Heart right ventricle (tissue), 16 donors: Measurements from ENCODE around the gene OBI1. TPM values are rescaled to one million over a fixed set of nuclear protein-coding genes. Genes with fewer than 3 reads are reported as not detected.
A peak's percentile ranks its signal among the peaks of the same experiment; 100 is the strongest.

Experiments
- ATAC-seq, 8 donors: fragments of 200-7000 bp; cut with Tn5 transposase; one replicate each; pipeline ENCODE4 v1.9.1; 2020; ENCODE audit warnings: mild to moderate bottlenecking in 8 of 8, moderate library complexity in 8 of 8, moderate number of reproducible peaks in 1 of 8
- DNase-seq, 2 donors: peaks; one replicate each; pipeline ENCODE4 v3.0.0-alpha.2; 2020
- H3K27ac ChIP-seq, 10 donors: fragments of 200-600 bp; sonication (generic) in 2 of 10; one replicate each; pipeline versions ENCODE4 v1.5.0 to v1.8.0; 2020 to 2022; ENCODE audit warnings: mild to moderate bottlenecking in 3 of 10
- H3K27me3 ChIP-seq, 7 donors: fragments of 200-600 bp; one replicate each; pipeline ENCODE4 v1.8.0; 2021 to 2022; ENCODE audit warnings: mild to moderate bottlenecking in 2 of 7
- H3K36me3 ChIP-seq, 9 donors: fragments of 200-600 bp; sonication (generic) in 1 of 9; one replicate each; pipeline versions ENCODE4 v1.5.0 to v1.8.0; 2020 to 2022; ENCODE audit warnings: mild to moderate bottlenecking in 2 of 9
- H3K4me1 ChIP-seq, 9 donors: fragments of 200-600 bp; sonication (generic) in 1 of 9; one replicate each; pipeline versions ENCODE4 v1.5.0 to v1.8.0; 2020 to 2022; ENCODE audit warnings: mild to moderate bottlenecking in 4 of 9
- H3K4me3 ChIP-seq, 10 donors: fragments of 200-600 bp; sonication (generic) in 2 of 10; one replicate each; pipeline versions ENCODE4 v1.5.0 to v1.8.0; 2020 to 2022; ENCODE audit warnings: mild to moderate bottlenecking in 7 of 10, moderate library complexity in 2 of 10
- H3K9me3 ChIP-seq, 11 donors: fragments of 200-600 bp in 10 of 11; sonication (generic) in 2 of 11; one replicate each; pipeline versions ENCODE4 v1.5.0 to v1.8.0; 2013 to 2022; ENCODE audit warnings: mild to moderate bottlenecking in 2 of 11, control low read depth in 1 of 11, moderate library complexity in 1 of 11
- WGBS, 2 donors: extraction: QIAGEN DNeasy Blood & Tissue Kit; methylation state at CpG; one replicate each; pipeline ENCODE4 v1.1.7; 2013; ENCODE audit warnings: inconsistent platforms in 1 of 2; 5-methylcytosine and 5-hydroxymethylcytosine counted together
- intact Hi-C, 10 donors: fragments of 100-400 bp; cut with DNase I; formaldehyde crosslinking; loops; one replicate each; pipeline versions ENCODE4 v1.11.1 to v1.14.2; 2022
- long read RNA-seq, 3 donors: library from polyadenylated mRNA; unstranded; transcript quantifications; one replicate each; pipeline ENCODE4 v2.0.0, GENCODE V29; 2020 to 2021
- polyA plus RNA-seq, 2 donors: library from polyadenylated mRNA; stranded (reverse); fragments of 200-250 nt; gene quantifications; one replicate each; pipeline ENCODE4 v1.2.3, GENCODE V29; 2013
- total RNA-seq, 10 donors: library from RNA; stranded (reverse); fragmentation: NEBNext Ultra II Directional in 3 of 10; extraction: Animal tissue kit (Norgen Biotek cat#: 25700) in 3 of 10; gene quantifications; one replicate each; pipeline versions ENCODE4 v1.2.1 to v1.2.4, GENCODE V29; 2021 to 2023
- TF ChIP-seq, protein P1 (sequence below), 9 donors: fragments of 200-600 bp; sonication (generic) in 2 of 9; IDR thresholded peaks; one replicate each; pipeline versions ENCODE4 v1.5.0 to v1.8.0; 2021 to 2022; ENCODE audit warnings: antibody characterized with exemption in 9 of 9, mild to moderate bottlenecking in 5 of 9, moderate library complexity in 1 of 9
- donor health status: Arrhythmogenic right ventricular cardiomyopathy.
- donor health status: ischemic (EF 13 %, LVEDD 7.1; RV severe dilation, severe dysfunction).
- donor health status: healthy with polysubstance abuse.
- donor health status: DM: no; HTN: yes; CAD: no.
- donor health status: DM: no; HTN: no; CAD: no.
- donor health status: ischemic (EF 25% LVEDD 6.9; RV normal size, moderate dysfunction).
- donor health status: ischemic (EF 25% LVEDD 5.7; RV mildly dilated, moderate dysfunction).
- donor health status: healthy.
- donor health status: DM: yes; HTN: yes; CAD: no.
- donor health status: Ischemic cardiomyopathy.
- donor health status: ischemic (EF 35%, LVEDD 5.7; RV mildly dilated, moderate dysfunction).
- donor health status: nonischemic (EF 11% LVEDD 7.7; RV severe dilation, severe dysfunction).
- donor health status: DM: yes; HTN: yes; CAD: no.
- donor health status: PGD.
- donor health status: ischemic (EF 29% LVEDD 5.4; RV normal size, mild dysfunction).
- donor health status: nonischemic (EF 23%, LVEDD 6.1; RV moderate dilation, normal function).

Gene OBI1, protein sequence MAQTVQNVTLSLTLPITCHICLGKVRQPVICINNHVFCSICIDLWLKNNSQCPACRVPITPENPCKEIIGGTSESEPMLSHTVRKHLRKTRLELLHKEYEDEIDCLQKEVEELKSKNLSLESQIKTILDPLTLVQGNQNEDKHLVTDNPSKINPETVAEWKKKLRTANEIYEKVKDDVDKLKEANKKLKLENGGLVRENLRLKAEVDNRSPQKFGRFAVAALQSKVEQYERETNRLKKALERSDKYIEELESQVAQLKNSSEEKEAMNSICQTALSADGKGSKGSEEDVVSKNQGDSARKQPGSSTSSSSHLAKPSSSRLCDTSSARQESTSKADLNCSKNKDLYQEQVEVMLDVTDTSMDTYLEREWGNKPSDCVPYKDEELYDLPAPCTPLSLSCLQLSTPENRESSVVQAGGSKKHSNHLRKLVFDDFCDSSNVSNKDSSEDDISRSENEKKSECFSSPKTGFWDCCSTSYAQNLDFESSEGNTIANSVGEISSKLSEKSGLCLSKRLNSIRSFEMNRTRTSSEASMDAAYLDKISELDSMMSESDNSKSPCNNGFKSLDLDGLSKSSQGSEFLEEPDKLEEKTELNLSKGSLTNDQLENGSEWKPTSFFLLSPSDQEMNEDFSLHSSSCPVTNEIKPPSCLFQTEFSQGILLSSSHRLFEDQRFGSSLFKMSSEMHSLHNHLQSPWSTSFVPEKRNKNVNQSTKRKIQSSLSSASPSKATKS
- 10 to 100 TPM in 4 of 10 donors, 1 to 10 TPM in 6; 6.2 to 12.3 (median 9.6) TPM for total RNA-seq
- 1 to 10 TPM; 2.8 to 4.4 TPM for polyA plus RNA-seq
- long read RNA-seq, donor 1, transcript RNF219-201 (6 exons, 3,529 nt), result major isoform, 16 of 17 reads
- long read RNA-seq, donor 1, partial matches to known transcripts, result 0 of 17 reads
- long read RNA-seq, donor 1, other reads (novel, unspliced or antisense), result 1 of 17 reads
- long read RNA-seq, donor 2, transcript RNF219-201 (6 exons, 3,529 nt), result major isoform, 23 of 25 reads
- long read RNA-seq, donor 2, partial matches to known transcripts, result 0 of 25 reads
- long read RNA-seq, donor 2, other reads (novel, unspliced or antisense), result 2 of 25 reads
- long read RNA-seq, donor 3, transcript RNF219-201 (6 exons, 3,529 nt), result major isoform, 23 of 33 reads
- long read RNA-seq, donor 3, partial matches to known transcripts, result 2 of 33 reads
- long read RNA-seq, donor 3, other reads (novel, unspliced or antisense), result 8 of 33 reads

DNA sequence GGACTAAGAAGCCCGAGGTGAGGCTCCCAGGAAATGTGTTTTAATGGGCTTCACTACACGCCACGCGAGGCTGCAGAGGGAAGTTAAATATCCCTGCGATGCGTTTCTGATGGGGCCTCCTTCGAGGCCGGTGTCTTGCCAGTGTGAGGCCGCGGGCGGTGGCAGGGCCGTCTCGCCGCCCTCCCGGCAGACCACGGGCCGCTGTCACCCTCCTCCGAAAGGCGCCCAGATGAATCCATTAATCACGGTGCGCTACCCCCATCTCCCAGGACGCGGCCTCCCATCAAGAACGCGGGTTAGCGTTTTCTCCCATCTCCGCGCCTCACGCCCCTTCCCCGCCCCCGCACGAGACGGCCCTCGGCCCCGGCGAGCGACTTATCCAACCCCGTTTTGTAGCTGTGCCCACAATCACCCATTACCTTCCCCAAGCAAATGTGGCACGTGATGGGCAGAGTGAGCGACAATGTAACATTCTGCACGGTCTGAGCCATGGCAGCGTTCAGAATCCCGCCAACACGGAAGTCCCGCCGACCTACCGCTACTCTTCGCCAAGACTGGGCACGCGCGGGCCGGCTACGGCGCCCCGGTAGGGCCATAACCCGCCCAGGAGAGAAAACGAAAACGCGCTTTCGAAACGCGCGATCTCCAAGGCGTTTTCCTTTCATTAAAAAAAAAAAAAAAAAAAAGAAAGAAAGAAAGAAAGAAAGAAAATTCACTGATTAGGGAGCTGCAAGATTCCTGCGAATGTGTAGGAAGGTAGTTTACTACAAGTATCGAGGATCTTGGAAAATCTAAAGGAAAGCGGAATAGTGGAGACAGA lies at the start of gene OBI1:
Gene OBI1 (minus strand): TSS at position 526 of the 820 bp plus-strand sequence. CDS start 35 bp downstream, at position 491.
- ATAC-seq (peak; percentile 95 to 99 (median 98)), DNase-seq (peak; percentile 92 to 93)
- no peaks in the 10 kb centered on the region for H3K36me3 ChIP-seq
- peak within 1 kb of the TSS; percentile 23 to 87 (median 83) for H3K27ac ChIP-seq
- H3K4me3 ChIP-seq, result peak within 1 kb of the TSS; percentile 59 to 97 (median 90)
- intact Hi-C loops, result loop anchor here in 2 of 10 donors (5.0 to 10.0 kb wide), 2 partner anchors 52 to 54 kb away; partner anchors contain the start of gene POU4F1 (in 1 of the 2)
- TF ChIP-seq, protein P1, sequence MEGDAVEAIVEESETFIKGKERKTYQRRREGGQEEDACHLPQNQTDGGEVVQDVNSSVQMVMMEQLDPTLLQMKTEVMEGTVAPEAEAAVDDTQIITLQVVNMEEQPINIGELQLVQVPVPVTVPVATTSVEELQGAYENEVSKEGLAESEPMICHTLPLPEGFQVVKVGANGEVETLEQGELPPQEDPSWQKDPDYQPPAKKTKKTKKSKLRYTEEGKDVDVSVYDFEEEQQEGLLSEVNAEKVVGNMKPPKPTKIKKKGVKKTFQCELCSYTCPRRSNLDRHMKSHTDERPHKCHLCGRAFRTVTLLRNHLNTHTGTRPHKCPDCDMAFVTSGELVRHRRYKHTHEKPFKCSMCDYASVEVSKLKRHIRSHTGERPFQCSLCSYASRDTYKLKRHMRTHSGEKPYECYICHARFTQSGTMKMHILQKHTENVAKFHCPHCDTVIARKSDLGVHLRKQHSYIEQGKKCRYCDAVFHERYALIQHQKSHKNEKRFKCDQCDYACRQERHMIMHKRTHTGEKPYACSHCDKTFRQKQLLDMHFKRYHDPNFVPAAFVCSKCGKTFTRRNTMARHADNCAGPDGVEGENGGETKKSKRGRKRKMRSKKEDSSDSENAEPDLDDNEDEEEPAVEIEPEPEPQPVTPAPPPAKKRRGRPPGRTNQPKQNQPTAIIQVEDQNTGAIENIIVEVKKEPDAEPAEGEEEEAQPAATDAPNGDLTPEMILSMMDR (IDR thresholded peaks at IDR 0.05), result no peak
- H3K9me3 ChIP-seq, result no peaks in the 10 kb centered on the region
- peaks cover 0 to 5% (median 0%) of the 10 kb centered on the region in 7 donors for H3K27me3 ChIP-seq
- WGBS, 2 donors, result 1% methylated on average over 67 of the region's 67 CpGs
- H3K4me1 ChIP-seq, result peaks cover 0 to 40% (median 33%) of the 10 kb centered on the region in 9 donors

DNA sequence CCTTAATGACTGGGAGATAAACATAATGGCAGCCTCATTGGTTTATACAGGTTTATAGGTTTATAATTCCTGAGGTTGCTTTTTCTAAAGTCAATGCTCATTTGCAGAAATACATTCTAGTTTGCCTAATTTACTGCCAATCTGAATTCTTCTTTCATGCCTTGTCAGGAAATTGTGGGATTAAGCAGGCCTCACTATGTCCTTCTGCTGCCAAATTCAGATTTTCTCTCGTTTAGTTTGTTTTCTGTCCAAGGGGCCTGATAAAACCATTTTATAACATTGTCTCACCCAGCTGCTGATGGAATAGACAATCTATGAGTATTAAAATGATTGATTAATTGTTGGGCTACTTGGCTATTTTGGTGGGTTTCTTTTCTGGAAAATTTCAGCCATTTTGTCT lies 42.4 kb upstream of the OBI1 start:
- ATAC-seq (no peak), DNase-seq (no peak)
- Histone ChIP-seq H3K4me3 (no peak overlapping the region), H3K9me3 (peaks cover 0 to 3% (median 0%) of the 10 kb centered on the region in 11 donors), H3K36me3 (no peaks in the 10 kb centered on the region), H3K27ac (no peak overlapping the region), H3K27me3 (peaks cover 0 to 7% (median 0%) of the 10 kb centered on the region in 7 donors), H3K4me1 (peaks cover 0 to 10% (median 0%) of the 10 kb centered on the region in 9 donors)
- 32 to 48% methylated on average over 1 of the region's 1 CpG for WGBS, 2 donors
- TF ChIP-seq, protein P1 (IDR thresholded peaks at IDR 0.05), result no peak
- intact Hi-C loops, result no loop called here

DNA sequence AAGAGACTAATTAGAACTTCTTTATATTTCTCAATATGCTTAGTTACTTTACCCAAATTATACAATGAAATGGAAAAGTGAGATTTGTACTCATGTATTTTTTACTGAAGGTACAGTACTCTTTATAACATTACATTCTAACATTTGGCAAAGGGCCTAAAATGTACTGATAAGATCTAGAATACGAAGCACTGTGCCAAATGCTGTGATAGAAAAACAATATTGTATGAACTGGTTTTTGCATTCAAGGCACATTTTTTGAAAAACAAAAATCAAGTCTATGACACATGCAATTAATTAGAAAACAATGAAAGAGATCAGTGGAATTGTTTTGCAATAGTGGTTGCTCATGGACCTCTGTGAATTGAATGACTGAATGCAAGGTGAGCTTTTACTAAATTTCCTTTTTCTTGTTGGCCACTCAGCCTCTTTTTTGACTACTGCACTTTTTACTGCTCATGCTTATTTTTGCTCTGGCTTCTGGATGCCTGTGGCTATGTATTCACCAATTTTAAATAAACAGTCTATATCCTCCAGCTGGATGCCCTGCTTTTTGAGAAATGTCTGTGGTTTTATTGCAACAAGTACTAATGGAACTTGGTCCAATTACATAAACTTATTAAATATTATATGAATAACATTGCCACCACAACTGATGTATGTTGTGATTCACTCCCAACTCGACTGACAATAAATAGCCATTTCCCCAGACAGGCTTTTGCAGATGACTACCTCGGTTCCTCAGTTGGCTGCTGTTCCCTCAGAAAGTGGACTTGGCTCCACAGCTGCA lies 41.4 kb upstream of the OBI1 start:
- Histone ChIP-seq H3K27ac (no peak overlapping the region), H3K9me3 (peaks cover 0 to 3% (median 0%) of the 10 kb centered on the region in 11 donors), H3K4me3 (no peak overlapping the region), H3K4me1 (peaks cover 0 to 10% (median 0%) of the 10 kb centered on the region in 9 donors), H3K27me3 (peaks cover 0 to 7% (median 0%) of the 10 kb centered on the region in 7 donors), H3K36me3 (no peaks in the 10 kb centered on the region)
- DNase-seq, result no peak
- 32 to 43% methylated on average over 3 of the region's 3 CpGs for WGBS, 2 donors
- intact Hi-C loops, result no loop called here
- TF ChIP-seq, protein P1 (IDR thresholded peaks at IDR 0.05), result no peak
- ATAC-seq, result no peak
